H1 (cell line): ENCODE measurements around the gene MCF2L. TPM values are rescaled to one million over a fixed set of nuclear protein-coding genes. Genes with fewer than 3 reads are reported as not detected.

Source experiments
- CTCF ChIA-PET: fragments of 300-600 bp; sonication (Branson Sonifier 250); formaldehyde crosslinking; loops from one replicate; lab custom pipeline; 2021; ENCODE audit not compliant: partially characterized antibody; lab: Charles Lee
- POLR2A ChIA-PET: fragments of 300-600 bp; sonication (Branson Sonifier 250); formaldehyde crosslinking; loops from one replicate; lab custom pipeline; 2021; ENCODE audit warnings: inconsistent platforms; ENCODE audit not compliant: partially characterized antibody; lab: Charles Lee
- DNase-seq, 2 experiments: peaks; one replicate each; pipeline versions ENCODE4 v3.0.0 to v3.0.0-alpha.2; 2010 to 2022; ENCODE audit warnings: low spot score in 2 of 2, low read depth in 1 of 2, mixed read lengths in 1 of 2
- FAIRE-seq: peaks from 2 replicates; lab custom pipeline; 2011; peaks lifted over from hg19 to GRCh38; lab: Jason Lieb, UNC
- H2AFZ ChIP-seq: 2 replicates; pipeline ENCODE4 v1.8.1; 2012; ENCODE audit warnings: low read length, inconsistent platforms
- H2AK5ac ChIP-seq: 2 replicates; pipeline ENCODE4 v1.6.1; 2013; ENCODE audit warnings: low read depth, low read length
- H2BK120ac ChIP-seq: replicated peaks from 2 replicates; pipeline ENCODE3; 2013; ENCODE audit warnings: low read depth, low read length, inconsistent platforms
- H2BK12ac ChIP-seq: 2 replicates; pipeline ENCODE4 v1.6.1; 2013; ENCODE audit warnings: low read depth, low read length
- H2BK15ac ChIP-seq: 2 replicates; pipeline ENCODE4 v1.6.1; 2013; ENCODE audit warnings: low read length
- H2BK20ac ChIP-seq: 2 replicates; pipeline ENCODE4 v1.6.1; 2013; ENCODE audit warnings: low read length
- H2BK5ac ChIP-seq: 2 replicates; pipeline ENCODE4 v1.6.1; 2013; ENCODE audit warnings: low read depth, low read length
- H3K14ac ChIP-seq: 2 replicates; pipeline ENCODE4 v1.6.1; 2013; ENCODE audit warnings: inconsistent platforms; ENCODE audit not compliant: insufficient read length
- H3K18ac ChIP-seq: 2 replicates; pipeline ENCODE4 v1.6.1; 2013; ENCODE audit warnings: low read length; ENCODE audit errors: extremely low read depth
- H3K23ac ChIP-seq: 2 replicates; pipeline ENCODE4 v1.6.1; 2013; ENCODE audit warnings: inconsistent platforms; ENCODE audit not compliant: insufficient read length
- H3K23me2 ChIP-seq: 2 replicates; pipeline ENCODE4 v1.6.1; 2013; ENCODE audit warnings: low read depth, low read length
- H3K27ac ChIP-seq: 2 replicates; pipeline ENCODE4 v1.6.1; 2011; ENCODE audit warnings: low read depth, low read length, inconsistent platforms
- H3K27me3 ChIP-seq, 4 experiments: replicated peaks in 1 of 4; 1 replicate in 1 of 4; 2 replicates in 3 of 4; pipeline versions ENCODE4 v1.6.1 to v1.8.1; 2011 to 2013; ENCODE audit warnings: low read length in 3 of 4, mild to moderate bottlenecking in 3 of 4, inconsistent platforms in 2 of 4, mixed read lengths in 2 of 4, moderate library complexity in 1 of 4; ENCODE audit not compliant: control insufficient read depth in 3 of 4, insufficient read depth in 3 of 4; ENCODE audit errors: extremely low read depth in 1 of 4
- H3K36me3 ChIP-seq, 4 experiments: 2 replicates each; pipeline versions ENCODE4 v1.6.1 to v1.8.1; 2011 to 2013; ENCODE audit warnings: mild to moderate bottlenecking in 4 of 4, low read length in 3 of 4, moderate library complexity in 2 of 4, control low read depth in 1 of 4, inconsistent platforms in 1 of 4; ENCODE audit not compliant: insufficient read depth in 4 of 4, control insufficient read depth in 2 of 4
- H3K4ac ChIP-seq: replicated peaks from 2 replicates; pipeline ENCODE3; 2013; ENCODE audit warnings: low read length, low read depth, mixed read lengths, inconsistent platforms; ENCODE audit not compliant: insufficient read length
- H3K4me1 ChIP-seq, 4 experiments: replicated peaks in 1 of 4; 1 replicate in 1 of 4; 2 replicates in 3 of 4; pipeline versions ENCODE4 v1.6.1 to v1.8.1; 2011 to 2013; ENCODE audit warnings: low read length in 3 of 4, inconsistent platforms in 2 of 4, mixed read lengths in 1 of 4; ENCODE audit not compliant: insufficient read depth in 4 of 4, control insufficient read depth in 3 of 4
- H3K4me2 ChIP-seq, 2 experiments: 2 replicates each; pipeline versions ENCODE4 v1.6.1 to v1.8.1; 2011 to 2013; ENCODE audit warnings: low read depth in 2 of 2, low read length in 2 of 2, control low read depth in 1 of 2, inconsistent platforms in 1 of 2, mild to moderate bottlenecking in 1 of 2; ENCODE audit not compliant: insufficient read depth in 1 of 2
- H3K4me3 ChIP-seq, 4 experiments: fragments of 200-600, 300-600 bp in 1 of 4; sonication (generic), shearing (Covaris generic), sonication (Bioruptor Twin) in 1 of 4; 2 replicates each; pipeline versions ENCODE4 v1.5.1 to v1.8.1; 2011 to 2016; ENCODE audit warnings: low read length in 4 of 4, low read depth in 3 of 4, control low read depth in 2 of 4, inconsistent platforms in 2 of 4, mild to moderate bottlenecking in 2 of 4, mixed read lengths in 1 of 4, moderate library complexity in 1 of 4; ENCODE audit not compliant: insufficient read depth in 2 of 4; ENCODE audit errors: extremely low read depth in 1 of 4
- H3K56ac ChIP-seq: replicated peaks from 2 replicates; pipeline ENCODE3; 2013; ENCODE audit warnings: low read depth, mild to moderate bottlenecking, mixed read lengths, low read length, inconsistent platforms; ENCODE audit not compliant: insufficient read length
- H3K79me1 ChIP-seq: 2 replicates; pipeline ENCODE4 v1.6.1; 2013; ENCODE audit warnings: low read depth, low read length, control low read depth
- H3K79me2 ChIP-seq, 2 experiments: 2 replicates each; pipeline versions ENCODE4 v1.6.1 to v1.8.1; 2012 to 2013; ENCODE audit warnings: low read length in 2 of 2, mild to moderate bottlenecking in 2 of 2, inconsistent platforms in 1 of 2; ENCODE audit not compliant: insufficient read depth in 2 of 2, control insufficient read depth in 1 of 2
- H3K9ac ChIP-seq, 4 experiments: replicated peaks in 1 of 4; 1 replicate in 1 of 4; 2 replicates in 3 of 4; pipeline versions ENCODE4 v1.6.1 to v1.8.1; 2011 to 2013; ENCODE audit warnings: low read depth in 3 of 4, low read length in 3 of 4, control low read depth in 2 of 4, mild to moderate bottlenecking in 2 of 4, moderate library complexity in 2 of 4, inconsistent platforms in 1 of 4; ENCODE audit errors: extremely low read depth in 1 of 4
- H3K9me3 ChIP-seq, 2 experiments: 2 replicates each; pipeline versions ENCODE4 v1.6.1 to v1.8.1; 2012 to 2013; ENCODE audit warnings: mild to moderate bottlenecking in 2 of 2, moderate library complexity in 2 of 2, control low read depth in 1 of 2, inconsistent platforms in 1 of 2, low read depth in 1 of 2, low read length in 1 of 2, mixed read lengths in 1 of 2; ENCODE audit not compliant: insufficient read depth in 2 of 2
- H4K20me1 ChIP-seq, 2 experiments: replicated peaks in 1 of 2; 2 replicates each; pipeline versions ENCODE3 to v1.8.1; 2011 to 2013; ENCODE audit warnings: inconsistent platforms in 2 of 2, low read length in 2 of 2, mild to moderate bottlenecking in 1 of 2; ENCODE audit not compliant: insufficient read depth in 2 of 2, control insufficient read depth in 1 of 2
- H4K5ac ChIP-seq: 2 replicates; pipeline ENCODE4 v1.6.1; 2013; ENCODE audit warnings: low read length, low read depth, mixed read lengths, inconsistent platforms; ENCODE audit not compliant: insufficient read length
- H4K8ac ChIP-seq: 2 replicates; pipeline ENCODE4 v1.8.0; 2013; ENCODE audit warnings: mild to moderate bottlenecking, moderate library complexity, low read length, inconsistent platforms; ENCODE audit not compliant: insufficient read depth; ENCODE audit errors: extremely low read depth
- H4K91ac ChIP-seq: replicated peaks from 2 replicates; pipeline ENCODE3; 2013; ENCODE audit warnings: low read length, mixed read lengths, inconsistent platforms; ENCODE audit not compliant: insufficient read length
- BRCA1 ChIP-seq: IDR thresholded peaks from 2 replicates; pipeline ENCODE4 v1.6.1; 2012; ENCODE audit warnings: low read depth, low read length, improper control_type of control experiment
- CTBP2 ChIP-seq: IDR thresholded peaks from 2 replicates; pipeline ENCODE4 v1.7.0; 2011; ENCODE audit warnings: borderline replicate concordance, mild to moderate bottlenecking, moderate library complexity, mixed read lengths, low read length; ENCODE audit not compliant: insufficient read depth, insufficient read length
- EGR1 ChIP-seq: IDR thresholded peaks from 2 replicates; pipeline ENCODE4 v1.6.1; 2011; ENCODE audit warnings: low read depth, low read length, borderline replicate concordance
- HDAC6 ChIP-seq: IDR thresholded peaks from one replicate; pipeline ENCODE4 v1.7.1; 2012; ENCODE audit warnings: low read depth, mild to moderate bottlenecking, inconsistent platforms, low read length, moderate library complexity
- SP2 ChIP-seq: IDR thresholded peaks from 2 replicates; pipeline ENCODE4 v1.6.1; 2012; ENCODE audit warnings: mild to moderate bottlenecking, low read length, inconsistent platforms
- TBP ChIP-seq: IDR thresholded peaks from 2 replicates; pipeline ENCODE4 v1.6.1; 2011; ENCODE audit warnings: low read depth, low read length, improper control_type of control experiment
- YY1 ChIP-seq: IDR thresholded peaks from 2 replicates; pipeline ENCODE4 v1.6.1; 2011; ENCODE audit warnings: low read depth, mild to moderate bottlenecking, low read length
- WGBS, 2 experiments: shearing (Covaris generic) in 1 of 2; methylation state at CpG; one replicate each; pipeline versions ENCODE4 v1.1.6 to v1.1.7; 2013 to 2015; ENCODE audit warnings: low lambda C conversion rate in 2 of 2, mixed read lengths in 2 of 2, inconsistent platforms in 1 of 2, low coverage in 1 of 2, missing lambda C conversion rate in 1 of 2; ENCODE audit not compliant: insufficient replicate concordance in 2 of 2, insufficient coverage in 1 of 2, insufficient read length in 1 of 2; ENCODE audit errors: extremely low coverage in 1 of 2, missing lambda C conversion rate in 1 of 2; 5-methylcytosine and 5-hydroxymethylcytosine counted together
- polyA plus RNA-seq, 7 experiments: library from polyadenylated mRNA; depleted of rRNA in 3 of 7; stranded (reverse) in 5 of 7; unstranded in 2 of 7; fragments of >200 nt in 5 of 7; fragments of 200-250 nt in 2 of 7; gene quantifications; 1 replicate in 5 of 7; 2 replicates in 1 of 7; 4 replicates in 1 of 7; pipeline versions ENCODE4 v1.2.1 to v1.2.3, GENCODE V29; 2011 to 2013; ENCODE audit warnings: missing spikeins in 2 of 7, mixed read lengths in 2 of 7
- total RNA-seq: library from RNA; stranded (reverse); fragmentation: NEBNext Ultra II Directional; extraction: Animal tissue kit (Norgen Biotek cat#: 25700); gene quantifications from 2 replicates; pipeline ENCODE4 v1.2.1, GENCODE V29; 2021
- TF ChIP-seq, protein P1 (sequence below), 3 experiments: IDR thresholded peaks; 1 replicate in 2 of 3; 2 replicates in 1 of 3; pipeline versions ENCODE4 v1.5.1 to v1.6.1; 2011; ENCODE audit warnings: low read length in 3 of 3, mild to moderate bottlenecking in 3 of 3, inconsistent platforms in 2 of 3, low read depth in 1 of 3, moderate library complexity in 1 of 3; ENCODE audit not compliant: insufficient read depth in 1 of 3; ENCODE audit errors: control extremely low read depth in 1 of 3
- TF ChIP-seq, protein P2 (sequence below): IDR thresholded peaks from 2 replicates; pipeline ENCODE4 v1.6.1; 2012; ENCODE audit warnings: inconsistent platforms
- TF ChIP-seq, protein P3 (sequence below): IDR thresholded peaks from 2 replicates; pipeline ENCODE4 v1.6.1; 2012; ENCODE audit warnings: inconsistent platforms

The MCF2L gene
- total and polyA plus RNA-seq, 2 of the 8 experiments (the other 6 are each of a cell fraction or from before 2014, with no cell fraction given) = 10.1 to 24.4 TPM

DNA sequence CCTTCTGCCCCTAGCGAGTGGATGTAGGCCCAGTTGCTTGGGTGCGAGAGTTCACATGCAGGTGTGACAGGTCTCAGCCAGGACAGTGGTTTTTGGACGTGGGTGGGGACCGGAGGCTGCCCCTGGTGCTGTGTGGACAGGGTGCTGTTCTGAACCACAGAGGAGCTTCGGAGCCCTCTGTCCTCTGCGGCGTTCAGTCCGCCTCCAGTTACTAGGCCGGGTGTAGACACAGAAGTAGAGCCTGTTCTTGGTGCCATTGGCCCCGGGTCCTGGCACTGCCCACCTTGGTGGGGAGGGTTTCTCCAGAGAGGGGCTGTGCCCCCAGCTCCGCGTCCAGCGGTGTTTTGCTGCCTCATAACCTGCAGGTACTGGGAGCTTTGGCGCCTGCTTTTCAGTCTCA lies 52.4 kb downstream of the MCF2L start:
- Histone ChIP-seq H3K23me2 (peaks cover 3% of the 10 kb centered on the region; the same call in 1 of the 2 replicates), H3K4me1 (peaks cover 0 to 21% (median 13%) of the 10 kb centered on the region in 4 experiments; a peak in 6 of 7 replicates), H2BK20ac (no peak overlapping the region), H3K56ac (no peak overlapping the region), H4K20me1 (peaks cover 0 to 5% of the 10 kb centered on the region in 2 experiments), H3K4me2 (no peak overlapping the region), H3K4ac (peak overlapping the region; percentile 32), H3K9me3 (no peaks in the 10 kb centered on the region), H3K79me2 (0 out of 4 replicates have a peak, but pooled peaks cover 0 to 2% of the 10 kb centered on the region in 2 experiments), H3K23ac (no peak overlapping the region), H2BK5ac (peak overlapping the region; percentile 94; the same call in 1 of the 2 replicates), H2AK5ac (no peak overlapping the region; the same call in 1 of the 2 replicates), H4K8ac (peak overlapping the region; percentile 11; the same call in 1 of the 2 replicates), H3K27me3 (no peaks in the 10 kb centered on the region), H3K9ac (no peak overlapping the region), H3K14ac (no peak overlapping the region), H2AFZ (no peak overlapping the region), H4K91ac (peak overlapping the region; percentile 99), H4K5ac (no peak overlapping the region), H3K18ac (no peak overlapping the region), H3K4me3 (no peak overlapping the region), H2BK120ac (no peak overlapping the region), H2BK15ac (no peak overlapping the region), H2BK12ac (peak overlapping the region; percentile 98; the same call in 1 of the 2 replicates), H3K27ac (no peak overlapping the region), H3K79me1 (no peaks in the 10 kb centered on the region), H3K36me3 (no peaks in the 10 kb centered on the region)
- POLR2A ChIA-PET = interaction anchor here (1.5 kb wide), 1 partner anchor 8 kb away, joined by 3 read pairs; no protein-coding TSS in a partner anchor
- DNase-seq = no peak
- FAIRE-seq = no peak
- CTCF ChIA-PET = interaction anchor here (0.7 to 5.0 kb wide), 14 partner anchors 7 to 469 kb away, joined by 3 to 49 read pairs (median 3); partner anchors contain the start of genes DCUN1D2 and MCF2L
- WGBS, 2 experiments = 94% methylated on average over 11 of the region's 14 CpGs; no CpG with 5 or more reads in 1 of the 2 experiments
- TF ChIP-seq EGR1 = no peak
- TF ChIP-seq, protein P1, sequence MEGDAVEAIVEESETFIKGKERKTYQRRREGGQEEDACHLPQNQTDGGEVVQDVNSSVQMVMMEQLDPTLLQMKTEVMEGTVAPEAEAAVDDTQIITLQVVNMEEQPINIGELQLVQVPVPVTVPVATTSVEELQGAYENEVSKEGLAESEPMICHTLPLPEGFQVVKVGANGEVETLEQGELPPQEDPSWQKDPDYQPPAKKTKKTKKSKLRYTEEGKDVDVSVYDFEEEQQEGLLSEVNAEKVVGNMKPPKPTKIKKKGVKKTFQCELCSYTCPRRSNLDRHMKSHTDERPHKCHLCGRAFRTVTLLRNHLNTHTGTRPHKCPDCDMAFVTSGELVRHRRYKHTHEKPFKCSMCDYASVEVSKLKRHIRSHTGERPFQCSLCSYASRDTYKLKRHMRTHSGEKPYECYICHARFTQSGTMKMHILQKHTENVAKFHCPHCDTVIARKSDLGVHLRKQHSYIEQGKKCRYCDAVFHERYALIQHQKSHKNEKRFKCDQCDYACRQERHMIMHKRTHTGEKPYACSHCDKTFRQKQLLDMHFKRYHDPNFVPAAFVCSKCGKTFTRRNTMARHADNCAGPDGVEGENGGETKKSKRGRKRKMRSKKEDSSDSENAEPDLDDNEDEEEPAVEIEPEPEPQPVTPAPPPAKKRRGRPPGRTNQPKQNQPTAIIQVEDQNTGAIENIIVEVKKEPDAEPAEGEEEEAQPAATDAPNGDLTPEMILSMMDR (IDR thresholded peaks at IDR 0.05; ENCODE audit: control extremely low read depth in 1 of 3, insufficient read depth in 1 of 3, low read depth in 1 of 3, low read length in 3 of 3) = no peak
- no peak for TF ChIP-seq CTBP2
- no peak for TF ChIP-seq HDAC6
- no peak for TF ChIP-seq SP2
- no peak for TF ChIP-seq TBP
- TF ChIP-seq, protein P2, sequence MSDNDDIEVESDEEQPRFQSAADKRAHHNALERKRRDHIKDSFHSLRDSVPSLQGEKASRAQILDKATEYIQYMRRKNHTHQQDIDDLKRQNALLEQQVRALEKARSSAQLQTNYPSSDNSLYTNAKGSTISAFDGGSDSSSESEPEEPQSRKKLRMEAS = no peak
- no peak for TF ChIP-seq BRCA1
- TF ChIP-seq YY1 = no peak
- TF ChIP-seq, protein P3, sequence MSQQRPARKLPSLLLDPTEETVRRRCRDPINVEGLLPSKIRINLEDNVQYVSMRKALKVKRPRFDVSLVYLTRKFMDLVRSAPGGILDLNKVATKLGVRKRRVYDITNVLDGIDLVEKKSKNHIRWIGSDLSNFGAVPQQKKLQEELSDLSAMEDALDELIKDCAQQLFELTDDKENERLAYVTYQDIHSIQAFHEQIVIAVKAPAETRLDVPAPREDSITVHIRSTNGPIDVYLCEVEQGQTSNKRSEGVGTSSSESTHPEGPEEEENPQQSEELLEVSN = no peak
